ENCODE measurements around the gene MARK3.

Gene MARK3

DNA sequence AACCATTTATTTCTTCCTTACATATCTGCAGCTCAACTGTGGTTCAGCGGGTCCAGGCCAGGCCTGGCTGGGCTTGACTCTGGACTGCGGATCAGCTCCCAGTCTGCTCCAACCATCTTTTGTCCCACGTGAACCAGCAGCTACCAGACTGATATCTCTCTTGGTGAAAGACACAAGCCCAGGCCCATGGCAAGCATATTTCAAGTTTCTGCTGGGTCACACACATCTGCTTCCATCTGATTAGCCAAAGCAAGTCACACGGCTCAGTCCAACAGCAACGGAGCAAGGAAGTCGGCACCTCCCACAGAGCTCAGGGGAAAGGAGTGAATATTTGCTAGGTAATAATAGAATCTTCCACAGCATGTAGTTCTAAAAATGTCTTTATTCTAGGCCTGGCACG is 24.7 kb upstream of the MARK3 start:
- TF ChIP-seq, protein P1, sequence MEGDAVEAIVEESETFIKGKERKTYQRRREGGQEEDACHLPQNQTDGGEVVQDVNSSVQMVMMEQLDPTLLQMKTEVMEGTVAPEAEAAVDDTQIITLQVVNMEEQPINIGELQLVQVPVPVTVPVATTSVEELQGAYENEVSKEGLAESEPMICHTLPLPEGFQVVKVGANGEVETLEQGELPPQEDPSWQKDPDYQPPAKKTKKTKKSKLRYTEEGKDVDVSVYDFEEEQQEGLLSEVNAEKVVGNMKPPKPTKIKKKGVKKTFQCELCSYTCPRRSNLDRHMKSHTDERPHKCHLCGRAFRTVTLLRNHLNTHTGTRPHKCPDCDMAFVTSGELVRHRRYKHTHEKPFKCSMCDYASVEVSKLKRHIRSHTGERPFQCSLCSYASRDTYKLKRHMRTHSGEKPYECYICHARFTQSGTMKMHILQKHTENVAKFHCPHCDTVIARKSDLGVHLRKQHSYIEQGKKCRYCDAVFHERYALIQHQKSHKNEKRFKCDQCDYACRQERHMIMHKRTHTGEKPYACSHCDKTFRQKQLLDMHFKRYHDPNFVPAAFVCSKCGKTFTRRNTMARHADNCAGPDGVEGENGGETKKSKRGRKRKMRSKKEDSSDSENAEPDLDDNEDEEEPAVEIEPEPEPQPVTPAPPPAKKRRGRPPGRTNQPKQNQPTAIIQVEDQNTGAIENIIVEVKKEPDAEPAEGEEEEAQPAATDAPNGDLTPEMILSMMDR (IDR thresholded peaks at IDR 0.05; ENCODE audit: low read depth, low read length) = no peak
- H3K4me3 ChIP-seq (ENCODE audit: low read depth, low read length) = no peak overlapping the region
- no peak overlapping the region for H3K27ac ChIP-seq
- no peaks in the 10 kb centered on the region for H3K36me3 ChIP-seq
- H3K9me3 ChIP-seq (ENCODE audit: severe bottlenecking) = peaks cover 11% of the 10 kb centered on the region
- no peak for DNase-seq
- no peaks in the 10 kb centered on the region for H3K27me3 ChIP-seq (ENCODE audit: insufficient read depth, low read depth, severe bottlenecking)

DNA sequence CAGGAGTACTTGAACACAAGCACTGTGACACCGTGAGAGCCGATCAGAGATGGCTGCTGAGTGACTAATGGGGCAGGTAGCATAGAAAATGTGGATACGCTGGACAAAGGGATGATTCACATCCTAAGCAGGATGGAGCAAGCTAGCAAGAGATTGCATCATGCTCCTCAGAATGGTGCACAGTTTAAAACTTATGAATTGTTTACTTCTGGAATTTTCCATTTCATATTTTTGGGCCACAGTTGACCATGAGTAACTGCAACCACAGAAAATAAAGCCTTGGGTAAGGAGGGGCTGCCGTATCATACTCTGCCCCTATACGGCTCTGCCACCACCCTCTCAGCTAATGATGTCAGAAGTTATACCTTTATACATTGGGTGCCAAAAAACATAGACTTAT is 23.3 kb upstream of the MARK3 start:
- Histone ChIP-seq H3K9me3 (ENCODE audit: severe bottlenecking) (peaks cover 11% of the 10 kb centered on the region), H3K4me3 (ENCODE audit: low read depth, low read length) (no peak overlapping the region), H3K27ac (no peak overlapping the region), H3K27me3 (ENCODE audit: insufficient read depth, low read depth, severe bottlenecking) (no peaks in the 10 kb centered on the region), H3K36me3 (no peaks in the 10 kb centered on the region)
- no peak for DNase-seq
- TF ChIP-seq, protein P1 (IDR thresholded peaks at IDR 0.05; ENCODE audit: low read depth, low read length) = no peak

DNA sequence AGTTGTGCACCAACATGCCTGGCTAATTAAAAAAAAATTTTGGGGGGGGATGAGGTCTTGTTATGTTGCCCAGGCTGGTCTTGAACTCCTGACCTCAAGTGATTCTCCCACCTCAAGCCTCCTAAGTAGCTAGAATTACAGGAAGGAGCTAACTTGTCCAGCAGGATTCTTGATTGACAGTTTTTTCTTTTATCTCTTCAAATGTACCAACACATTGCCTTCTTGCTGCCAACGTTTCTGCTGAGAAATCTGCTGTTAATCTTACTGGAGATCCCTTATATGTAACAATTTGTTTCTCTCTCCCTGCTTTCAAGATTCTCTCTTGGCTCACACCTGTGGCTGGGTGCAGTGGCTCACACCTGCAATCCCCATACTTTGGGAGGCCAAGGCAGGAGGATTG is 22.4 kb upstream of the MARK3 start:
- Histone ChIP-seq H3K27me3 (ENCODE audit: insufficient read depth, low read depth, severe bottlenecking) (no peaks in the 10 kb centered on the region), H3K27ac (no peak overlapping the region), H3K36me3 (no peaks in the 10 kb centered on the region), H3K4me3 (ENCODE audit: low read depth, low read length) (no peak overlapping the region), H3K9me3 (ENCODE audit: severe bottlenecking) (peaks cover 11% of the 10 kb centered on the region)
- no peak for DNase-seq
- TF ChIP-seq, protein P1 (IDR thresholded peaks at IDR 0.05; ENCODE audit: low read depth, low read length) = no peak

DNA sequence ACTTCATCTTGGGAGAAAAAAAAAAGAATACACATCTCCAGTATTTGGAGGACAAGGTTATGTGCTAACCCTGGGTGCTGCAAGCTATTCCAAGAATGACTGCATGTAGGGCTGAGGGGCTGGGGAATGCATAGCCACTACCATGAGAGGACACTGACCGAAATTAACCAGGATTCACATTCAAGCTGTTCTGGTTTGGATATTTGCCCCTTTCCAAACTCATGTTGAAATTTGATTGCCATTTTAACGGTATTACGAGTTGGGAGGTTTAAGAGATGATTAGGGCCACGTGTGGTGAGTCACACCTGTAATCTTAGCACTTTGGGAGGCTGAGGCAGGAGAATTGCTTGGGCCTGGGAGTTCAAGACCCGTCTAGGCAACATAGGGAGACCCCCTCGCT is 18.5 kb upstream of the MARK3 start:
- H3K9me3 ChIP-seq (ENCODE audit: severe bottlenecking) = peaks cover 11% of the 10 kb centered on the region
- DNase-seq = no peak
- H3K27me3 ChIP-seq (ENCODE audit: insufficient read depth, low read depth, severe bottlenecking) = no peaks in the 10 kb centered on the region
- TF ChIP-seq, protein P1 (IDR thresholded peaks at IDR 0.05; ENCODE audit: low read depth, low read length) = no peak
- H3K36me3 ChIP-seq = no peaks in the 10 kb centered on the region
- H3K27ac ChIP-seq = no peak overlapping the region
- no peak overlapping the region for H3K4me3 ChIP-seq (ENCODE audit: low read depth, low read length)

DNA sequence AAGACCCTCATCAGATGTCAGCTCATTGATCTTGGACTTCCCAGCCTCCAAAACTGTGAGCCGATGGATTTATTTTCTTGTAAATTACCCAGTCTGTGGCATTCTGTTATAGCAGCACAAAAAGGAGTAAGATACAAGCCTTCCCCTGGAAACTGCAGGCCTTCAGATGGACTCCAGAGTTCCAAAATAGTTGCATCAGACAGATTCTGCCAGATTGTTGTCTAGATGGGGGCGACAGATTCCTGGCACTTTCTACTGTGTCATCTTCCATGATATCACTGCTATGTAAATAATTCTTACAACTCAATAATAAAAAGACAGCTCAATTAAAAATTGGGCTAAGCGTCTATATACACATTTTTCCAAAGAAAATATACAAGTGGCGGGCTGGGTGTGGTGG is 17.2 kb upstream of the MARK3 start:
- Histone ChIP-seq H3K36me3 (no peaks in the 10 kb centered on the region), H3K9me3 (ENCODE audit: severe bottlenecking) (peaks cover 5% of the 10 kb centered on the region), H3K27ac (no peak overlapping the region), H3K27me3 (ENCODE audit: insufficient read depth, low read depth, severe bottlenecking) (no peaks in the 10 kb centered on the region), H3K4me3 (ENCODE audit: low read depth, low read length) (no peak overlapping the region)
- TF ChIP-seq, protein P1 (IDR thresholded peaks at IDR 0.05; ENCODE audit: low read depth, low read length) = no peak
- no peak for DNase-seq

DNA sequence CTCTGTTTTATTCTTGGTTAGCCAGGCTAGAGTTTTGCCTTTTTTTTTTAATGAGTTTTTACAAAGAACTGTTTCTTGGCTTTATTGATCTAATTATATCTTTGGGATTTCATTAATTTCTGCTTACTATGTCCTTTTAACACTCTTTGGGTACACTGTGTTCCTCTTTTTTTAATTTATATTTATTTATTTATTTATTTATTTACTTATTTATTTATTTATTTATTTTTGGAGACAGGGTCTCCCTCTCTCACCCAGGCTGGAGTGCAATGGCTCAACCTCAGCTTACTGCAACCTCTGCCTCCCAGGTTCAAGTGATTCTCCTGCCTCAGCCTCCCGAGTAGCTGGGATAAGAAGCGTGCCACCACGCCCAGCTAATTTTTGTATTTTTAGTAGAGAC is 15.1 kb upstream of the MARK3 start:
- Histone ChIP-seq H3K36me3 (no peaks in the 10 kb centered on the region), H3K27me3 (ENCODE audit: insufficient read depth, low read depth, severe bottlenecking) (no peaks in the 10 kb centered on the region), H3K4me3 (ENCODE audit: low read depth, low read length) (no peak overlapping the region), H3K9me3 (ENCODE audit: severe bottlenecking) (no peaks in the 10 kb centered on the region), H3K27ac (no peak overlapping the region)
- DNase-seq = no peak
- TF ChIP-seq, protein P1 (IDR thresholded peaks at IDR 0.05; ENCODE audit: low read depth, low read length) = no peak
